K562 (cell line): ENCODE results near the gene H2AZ2. TPM values are rescaled to one million over a fixed set of nuclear protein-coding genes. Genes with fewer than 3 reads are reported as not detected.

ENCODE experiments used
- ATAC-seq: fragments of 200-7000 bp; cut with Tn5 transposase; 3 replicates; pipeline ENCODE4 v1.9.1; 2020; ENCODE audit warnings: moderate library complexity
- BruUV-seq: library from RNA; stranded (reverse); fragments of 400-500 nt; replicated peaks from 2 replicates; lab custom pipeline; 2021; lab: Mats Ljungman, UMichigan
- CTCF ChIA-PET: fragments of 300-600 bp; formaldehyde crosslinking; extraction: SDS; loops from one replicate; lab custom pipeline; 2021; ENCODE audit warnings: low intra/inter-chr PET ratio; lab: Yijun Ruan, JAX
- POLR2A ChIA-PET: fragments of 300-600, 350-650 bp; sonication (Branson Sonifier 250); formaldehyde crosslinking; extraction: SDS; loops from one replicate; lab custom pipeline; 2021; ENCODE audit warnings: antibody characterized with exemption, inconsistent platforms; lab: Yijun Ruan, JAX
- DNase-seq, 4 experiments: peaks; one replicate each; pipeline versions ENCODE4 v3.0.0 to v3.0.0-alpha.2; 2011 to 2018; ENCODE audit warnings: low spot score in 3 of 4, mixed read lengths in 3 of 4; ENCODE audit errors: extremely low read depth in 1 of 4
- FAIRE-seq: peaks from 2 replicates; lab custom pipeline; 2011; peaks lifted over from hg19 to GRCh38; lab: Jason Lieb, UNC
- H2AFZ ChIP-seq: 2 replicates; pipeline ENCODE4 v1.6.0; 2011; ENCODE audit warnings: low read depth, low read length, control low read depth, inconsistent platforms
- H3K27ac ChIP-seq: fragments of 200-600 bp; 3 replicates; pipeline ENCODE4 v1.8.0; 2011; ENCODE audit warnings: low read depth, mild to moderate bottlenecking, control low read depth, inconsistent platforms, low read length, moderate library complexity, mixed read lengths; ENCODE audit errors: extremely low read depth
- H3K27me3 ChIP-seq, 2 experiments: fragments of 300-600 bp in 1 of 2; 2 replicates in 1 of 2; 3 replicates in 1 of 2; pipeline versions ENCODE4 v1.6.0 to v1.8.0; 2011; ENCODE audit warnings: inconsistent platforms in 2 of 2, low read length in 2 of 2, mild to moderate bottlenecking in 1 of 2, mixed read lengths in 1 of 2, moderate library complexity in 1 of 2; ENCODE audit not compliant: control insufficient read depth in 2 of 2, insufficient read depth in 2 of 2
- H3K36me3 ChIP-seq: fragments of 300-600 bp; 3 replicates; pipeline ENCODE4 v1.8.0; 2011; ENCODE audit warnings: mild to moderate bottlenecking, low read length, inconsistent platforms; ENCODE audit not compliant: control insufficient read depth, insufficient read depth
- H3K4me1 ChIP-seq, 2 experiments: fragments of 200-600 bp in 1 of 2; replicated peaks in 1 of 2; 2 replicates in 1 of 2; 3 replicates in 1 of 2; pipeline versions ENCODE4 v1.5.1 to v1.8.0; 2011; ENCODE audit warnings: inconsistent platforms in 2 of 2, low read length in 2 of 2, mild to moderate bottlenecking in 1 of 2, mixed read lengths in 1 of 2, moderate library complexity in 1 of 2; ENCODE audit not compliant: control insufficient read depth in 2 of 2, insufficient read depth in 2 of 2
- H3K4me2 ChIP-seq: 2 replicates; pipeline ENCODE4 v1.6.1; 2011; ENCODE audit warnings: low read length, control low read depth, inconsistent platforms, mixed read lengths; ENCODE audit not compliant: insufficient read depth
- H3K4me3 ChIP-seq: fragments of 200-600 bp; sonication (generic), shearing (Covaris generic); 2 replicates; pipeline ENCODE4 v1.5.1; 2016; ENCODE audit warnings: control low read depth, inconsistent platforms
- H3K79me2 ChIP-seq: fragments of 200-600 bp; 3 replicates; pipeline ENCODE4 v1.8.0; 2011; ENCODE audit warnings: low read length, inconsistent platforms; ENCODE audit not compliant: control insufficient read depth, insufficient read depth
- H3K9ac ChIP-seq, 2 experiments: 2 replicates each; pipeline versions ENCODE4 v1.6.0 to v1.6.1; 2011; ENCODE audit warnings: low read depth in 2 of 2, low read length in 2 of 2, control low read depth in 1 of 2, inconsistent platforms in 1 of 2, mild to moderate bottlenecking in 1 of 2, mixed read lengths in 1 of 2; ENCODE audit not compliant: insufficient read depth in 1 of 2
- H3K9me1 ChIP-seq: one replicate; pipeline ENCODE4 v1.6.0; 2011; ENCODE audit warnings: inconsistent platforms, mild to moderate bottlenecking, low read length, moderate library complexity; ENCODE audit not compliant: control insufficient read depth, insufficient read depth
- H3K9me3 ChIP-seq: replicated peaks from 2 replicates; pipeline ENCODE4 v1.5.1; 2011; ENCODE audit warnings: low read depth, low read length, inconsistent platforms; ENCODE audit not compliant: control insufficient read depth, insufficient read depth
- H4K20me1 ChIP-seq: replicated peaks from 2 replicates; pipeline ENCODE4 v1.6.1; 2011; ENCODE audit warnings: low read length, inconsistent platforms, mixed read lengths; ENCODE audit not compliant: control insufficient read depth, insufficient read depth
- MAFF ChIP-seq: IDR thresholded peaks from 2 replicates; pipeline ENCODE4 v1.6.1; 2012; ENCODE audit warnings: low read length, improper control_type of control experiment
- SNRNP70 ChIP-seq: fragments of 200-400 bp; formaldehyde crosslinking; optimal IDR thresholded peaks from 2 replicates; pipeline ENCODE3; 2017; ENCODE audit warnings: low read depth, low read length
- SRF ChIP-seq, 2 experiments: fragments of 250-450, 450-650 bp in 1 of 2; sonication (Bioruptor Pico) in 1 of 2; sonication (generic) in 1 of 2; formaldehyde crosslinking; IDR thresholded peaks; 2 replicates each; pipeline versions ENCODE4 v1.5.0 to v1.5.1; 2020 to 2022; ENCODE audit warnings: mild to moderate bottlenecking in 1 of 2, missing genetic modification reagents in 1 of 2
- TEAD2 ChIP-seq: fragments of 450-650 bp; IDR thresholded peaks from 2 replicates; pipeline ENCODE4 v1.6.1; 2016; ENCODE audit warnings: missing genetic modification characterization, control low read depth, missing compliant biosample characterization
- WGBS: fragments of 100-300 bp; shearing (Covaris generic); methylation state at CpG from one replicate; pipeline ENCODE4 v1.1.6; 2016; ENCODE audit warnings: low coverage, mixed read lengths; ENCODE audit not compliant: insufficient coverage; ENCODE audit errors: missing lambda C conversion rate; 5-methylcytosine and 5-hydroxymethylcytosine counted together
- in situ Hi-C: fragments of 300-500 bp; cut with MboI; formaldehyde crosslinking; loops from 4 replicates; pipeline ENCODE4 v1.15.0; 2018; ENCODE audit warnings: inconsistent platforms, mixed read lengths
- intact Hi-C: fragments of 100-400 bp; cut with micrococcal nuclease; formaldehyde crosslinking; loops from 2 replicates; pipeline ENCODE4 v1.14.2; 2022
- polyA plus RNA-seq, 8 experiments: library from polyadenylated mRNA; depleted of rRNA in 4 of 8; stranded (reverse) in 5 of 8; unstranded in 3 of 8; fragments of >200 nt; fragmentation: Nextera tagmentation in 2 of 8; fragmentation: Illumina TruSeq in 1 of 8; extraction: Ambion mirVana in 2 of 8; extraction: Trizol in 1 of 8; gene quantifications; 2 replicates each; pipeline versions ENCODE4 v1.2.1 to v1.2.3, GENCODE V29; 2011 to 2014; ENCODE audit warnings: inconsistent platforms in 1 of 8, missing spikeins in 1 of 8
- total RNA-seq, 7 experiments: library from RNA; depleted of rRNA in 6 of 7; stranded (reverse); fragments of >200 nt in 6 of 7; fragmentation: Illumina TruSeq in 2 of 7; extraction: Trizol in 2 of 7; gene quantifications; 2 replicates each; pipeline versions ENCODE4 v1.2.1 to v1.2.3, GENCODE V29; 2011 to 2021; ENCODE audit warnings: low replicate concordance in 1 of 7
- TF ChIP-seq, protein P1 (sequence below), 3 experiments: IDR thresholded peaks in 2 of 3; conservative IDR thresholded peaks in 1 of 3; 2 replicates each; pipeline ENCODE4 v1.5.1; 2011 to 2012; ENCODE audit warnings: low read length in 3 of 3, mild to moderate bottlenecking in 3 of 3, control low read depth in 2 of 3, improper control_type of control experiment in 1 of 3, inconsistent platforms in 1 of 3, low read depth in 1 of 3, mixed read lengths in 1 of 3, moderate library complexity in 1 of 3; ENCODE audit not compliant: insufficient read depth in 2 of 3
- TF ChIP-seq, protein P2 (sequence below), 2 experiments: fragments of 450-650 bp; formaldehyde crosslinking in 1 of 2; IDR thresholded peaks; 2 replicates each; pipeline versions ENCODE4 v1.4.0 to v1.6.1; 2014 to 2020; ENCODE audit warnings: mild to moderate bottlenecking in 2 of 2, borderline replicate concordance in 1 of 2, low read depth in 1 of 2
- TF ChIP-seq, protein P3 (sequence below), 3 experiments: fragments of 200-800 bp in 1 of 3; sonication (Bioruptor generic) in 1 of 3; sonication (generic) in 1 of 3; formaldehyde crosslinking in 1 of 3; IDR thresholded peaks; 2 replicates each; pipeline versions ENCODE4 v1.6.1 to v1.8.0; 2016 to 2022; ENCODE audit warnings: mild to moderate bottlenecking in 2 of 3, missing compliant biosample characterization in 2 of 3, missing genetic modification characterization in 2 of 3, missing genetic modification reagents in 1 of 3

H2AZ2 gene
- total and polyA plus RNA-seq, 9 of the 15 experiments (the other 6 are each of a cell fraction or from before 2014, with no cell fraction given) = 105 to 382 (median 286) TPM

DNA sequence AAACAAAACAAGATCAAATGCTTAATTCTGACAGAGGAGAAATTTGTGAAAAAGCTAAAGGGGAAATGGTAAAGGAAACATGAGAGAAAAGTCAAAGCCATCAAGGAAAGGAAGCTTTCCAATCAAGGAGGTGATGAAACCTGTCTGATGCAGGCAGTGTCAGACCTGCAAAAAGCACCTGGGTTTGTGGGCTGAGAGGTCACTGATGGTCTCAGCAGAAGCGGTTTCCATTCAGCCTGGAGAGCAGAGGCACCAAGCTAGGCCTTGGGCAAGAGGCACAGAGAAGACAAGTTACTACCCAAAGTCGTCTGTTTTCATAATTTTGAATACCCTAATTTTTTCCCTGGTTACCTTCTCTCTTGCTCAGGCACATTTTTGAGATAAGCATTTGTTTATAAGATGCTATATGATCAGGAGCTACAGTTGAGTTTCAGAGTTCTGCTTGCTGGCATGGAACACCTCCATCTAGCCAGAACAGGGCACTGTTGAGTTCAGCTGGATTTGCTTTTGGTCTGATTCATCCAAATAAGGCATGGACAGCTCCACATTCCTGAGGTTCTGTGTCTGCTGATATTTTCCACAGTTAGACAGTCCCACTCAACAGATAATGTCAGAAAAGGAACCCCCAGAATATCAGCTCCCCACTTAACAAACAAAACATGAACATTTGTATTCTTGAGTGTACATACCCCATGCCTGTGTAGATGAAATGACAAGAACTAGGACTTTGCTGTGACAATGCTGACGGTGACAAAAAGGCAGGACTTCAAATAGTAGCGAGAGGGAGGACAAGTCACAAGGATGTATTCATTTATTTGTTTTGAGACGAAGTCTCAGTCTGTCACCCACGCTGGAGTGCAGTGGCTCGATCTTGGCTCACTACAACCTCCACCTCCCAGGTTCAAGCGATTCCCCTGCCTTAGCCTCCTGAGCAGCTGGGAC is 56.3 kb downstream of the H2AZ2 start:
- ATAC-seq (no peak), FAIRE-seq (peak; percentile 62), DNase-seq (no peak)
- 54% methylated on average over 8 of the region's 8 CpGs for WGBS
- ChIA-PET CTCF (no interaction called here), POLR2A (interaction anchor here (1.0 to 1.1 kb wide), 2 partner anchors 94 to 194 kb away, joined by 4 read pairs; partner anchors contain the start of gene PURB)
- Histone ChIP-seq H3K9me3 (no peaks in the 10 kb centered on the region), H4K20me1 (no peaks in the 10 kb centered on the region), H3K4me2 (no peak overlapping the region), H3K4me1 (peaks cover 8 to 21% of the 10 kb centered on the region in 2 experiments; a peak in 4 of 5 replicates), H2AFZ (no peak overlapping the region), H3K79me2 (peaks cover 12% of the 10 kb centered on the region), H3K9me1 (no peaks in the 10 kb centered on the region), H3K27ac (no peak overlapping the region), H3K4me3 (no peak overlapping the region), H3K27me3 (no peaks in the 10 kb centered on the region), H3K9ac (0 out of 4 replicates have a peak overlapping the region, but pooled peaks of 1 of the 2 experiments have one; percentile 50), H3K36me3 (no peaks in the 10 kb centered on the region)
- intact Hi-C loops = no loop called here
- no TSS peak for BruUV-seq
- in situ Hi-C loops = no loop called here
- no peak for TF ChIP-seq SNRNP70
- TF ChIP-seq MAFF = peak; percentile 19; the same call in 1 of the 2 replicates
- peak in 1 of 2 experiments; percentile 83; a peak in 2 of 4 replicates for TF ChIP-seq SRF (CRISPR knock-in tag; IDR thresholded peaks at IDR 0.05)
- TF ChIP-seq, protein P1, sequence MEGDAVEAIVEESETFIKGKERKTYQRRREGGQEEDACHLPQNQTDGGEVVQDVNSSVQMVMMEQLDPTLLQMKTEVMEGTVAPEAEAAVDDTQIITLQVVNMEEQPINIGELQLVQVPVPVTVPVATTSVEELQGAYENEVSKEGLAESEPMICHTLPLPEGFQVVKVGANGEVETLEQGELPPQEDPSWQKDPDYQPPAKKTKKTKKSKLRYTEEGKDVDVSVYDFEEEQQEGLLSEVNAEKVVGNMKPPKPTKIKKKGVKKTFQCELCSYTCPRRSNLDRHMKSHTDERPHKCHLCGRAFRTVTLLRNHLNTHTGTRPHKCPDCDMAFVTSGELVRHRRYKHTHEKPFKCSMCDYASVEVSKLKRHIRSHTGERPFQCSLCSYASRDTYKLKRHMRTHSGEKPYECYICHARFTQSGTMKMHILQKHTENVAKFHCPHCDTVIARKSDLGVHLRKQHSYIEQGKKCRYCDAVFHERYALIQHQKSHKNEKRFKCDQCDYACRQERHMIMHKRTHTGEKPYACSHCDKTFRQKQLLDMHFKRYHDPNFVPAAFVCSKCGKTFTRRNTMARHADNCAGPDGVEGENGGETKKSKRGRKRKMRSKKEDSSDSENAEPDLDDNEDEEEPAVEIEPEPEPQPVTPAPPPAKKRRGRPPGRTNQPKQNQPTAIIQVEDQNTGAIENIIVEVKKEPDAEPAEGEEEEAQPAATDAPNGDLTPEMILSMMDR (IDR thresholded peaks at IDR 0.05 in 2 of 3, conservative IDR thresholded peaks at IDR 0.05 in 1 of 3; ENCODE audit: insufficient read depth in 2 of 3, low read depth in 1 of 3, low read length in 3 of 3) = peak in 2 of 3 experiments; percentile 4 to 15; a peak in 1 of 6 replicates
- TF ChIP-seq, protein P2, sequence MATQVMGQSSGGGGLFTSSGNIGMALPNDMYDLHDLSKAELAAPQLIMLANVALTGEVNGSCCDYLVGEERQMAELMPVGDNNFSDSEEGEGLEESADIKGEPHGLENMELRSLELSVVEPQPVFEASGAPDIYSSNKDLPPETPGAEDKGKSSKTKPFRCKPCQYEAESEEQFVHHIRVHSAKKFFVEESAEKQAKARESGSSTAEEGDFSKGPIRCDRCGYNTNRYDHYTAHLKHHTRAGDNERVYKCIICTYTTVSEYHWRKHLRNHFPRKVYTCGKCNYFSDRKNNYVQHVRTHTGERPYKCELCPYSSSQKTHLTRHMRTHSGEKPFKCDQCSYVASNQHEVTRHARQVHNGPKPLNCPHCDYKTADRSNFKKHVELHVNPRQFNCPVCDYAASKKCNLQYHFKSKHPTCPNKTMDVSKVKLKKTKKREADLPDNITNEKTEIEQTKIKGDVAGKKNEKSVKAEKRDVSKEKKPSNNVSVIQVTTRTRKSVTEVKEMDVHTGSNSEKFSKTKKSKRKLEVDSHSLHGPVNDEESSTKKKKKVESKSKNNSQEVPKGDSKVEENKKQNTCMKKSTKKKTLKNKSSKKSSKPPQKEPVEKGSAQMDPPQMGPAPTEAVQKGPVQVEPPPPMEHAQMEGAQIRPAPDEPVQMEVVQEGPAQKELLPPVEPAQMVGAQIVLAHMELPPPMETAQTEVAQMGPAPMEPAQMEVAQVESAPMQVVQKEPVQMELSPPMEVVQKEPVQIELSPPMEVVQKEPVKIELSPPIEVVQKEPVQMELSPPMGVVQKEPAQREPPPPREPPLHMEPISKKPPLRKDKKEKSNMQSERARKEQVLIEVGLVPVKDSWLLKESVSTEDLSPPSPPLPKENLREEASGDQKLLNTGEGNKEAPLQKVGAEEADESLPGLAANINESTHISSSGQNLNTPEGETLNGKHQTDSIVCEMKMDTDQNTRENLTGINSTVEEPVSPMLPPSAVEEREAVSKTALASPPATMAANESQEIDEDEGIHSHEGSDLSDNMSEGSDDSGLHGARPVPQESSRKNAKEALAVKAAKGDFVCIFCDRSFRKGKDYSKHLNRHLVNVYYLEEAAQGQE (IDR thresholded peaks at IDR 0.05; ENCODE audit: borderline replicate concordance) = peak; percentile 51
- TF ChIP-seq, protein P2 (CRISPR knock-in tag; IDR thresholded peaks at IDR 0.05; ENCODE audit: low read depth) = no peak
- TF ChIP-seq, protein P3, sequence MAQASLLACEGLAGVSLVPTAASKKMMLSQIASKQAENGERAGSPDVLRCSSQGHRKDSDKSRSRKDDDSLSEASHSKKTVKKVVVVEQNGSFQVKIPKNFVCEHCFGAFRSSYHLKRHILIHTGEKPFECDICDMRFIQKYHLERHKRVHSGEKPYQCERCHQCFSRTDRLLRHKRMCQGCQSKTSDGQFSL (CRISPR knock-in tag; IDR thresholded peaks at IDR 0.05) = no peak
- TF ChIP-seq, protein P3 (tag; IDR thresholded peaks at IDR 0.05) = no peak
- peak; percentile 17; the same call in 1 of the 2 replicates for TF ChIP-seq TEAD2 (tag)
